GM12801 (cell line): ENCODE measurements around the gene A2M.

ENCODE experiments used
- CTCF ChIP-seq: IDR thresholded peaks from one replicate; pipeline ENCODE4 v1.5.1; 2011; ENCODE audit warnings: control low read depth; ENCODE audit not compliant: insufficient read length; ENCODE audit errors: extremely low read depth

Gene A2M

GRCh38 chr12:9094512-9095206 is 21.1 kb downstream of the A2M start:
- no peak for TF ChIP-seq CTCF

- TF ChIP-seq CTCF: no peak
Observed at GRCh38 chr12:9091891-9092598, 23.7 kb downstream of the A2M start.

- TF ChIP-seq CTCF: no peak
Observed at GRCh38 chr12:9090220-9090619, 25.5 kb downstream of the A2M start.

GRCh38 chr12:9087087-9087835 is 28.5 kb downstream of the A2M start:
- no peak for TF ChIP-seq CTCF

- TF ChIP-seq CTCF: no peak
Observed at GRCh38 chr12:9086087-9086486, 29.6 kb downstream of the A2M start.

GRCh38 chr12:9084417-9084816 is 31.3 kb downstream of the A2M start:
- TF ChIP-seq CTCF: no peak

- TF ChIP-seq CTCF: no peak
Observed at GRCh38 chr12:9083793-9084192, 31.9 kb downstream of the A2M start.
